Pancreas (tissue), 10 donors: ENCODE results near the gene PLCB1. TPM values are rescaled to one million over a fixed set of nuclear protein-coding genes. Genes with fewer than 3 reads are reported as not detected.
A peak's percentile ranks its signal among the peaks of the same experiment; 100 is the strongest.

Experiments used
- ATAC-seq, 4 donors: fragments of 200-7000 bp; cut with Tn5 transposase; one replicate each; pipeline versions ENCODE4 v1.8.0 to v1.9.1; 2020; ENCODE audit warnings: mild to moderate bottlenecking in 4 of 4, moderate library complexity in 4 of 4
- DNase-seq, 6 donors: peaks; one replicate each; pipeline ENCODE4 v3.0.0-alpha.2; 2020
- FAIRE-seq: peaks from 2 replicates; lab custom pipeline; 2012; peaks lifted over from hg19 to GRCh38; lab: Jason Lieb, UNC
- H3K27ac ChIP-seq, 4 donors: fragments of 200-600 bp; sonication (generic); 1 replicate in 3 of 4; 2 replicates in 1 of 4; pipeline versions ENCODE4 v1.5.0 to v1.8.0; 2020
- H3K27me3 ChIP-seq, 4 donors: fragments of 200-600 bp; one replicate each; pipeline ENCODE4 v1.8.0; 2021
- H3K36me3 ChIP-seq, 3 donors: fragments of 200-600 bp; sonication (generic) in 1 of 3; one replicate each; pipeline versions ENCODE4 v1.5.0 to v1.8.0; 2020 to 2021
- H3K4me1 ChIP-seq, 3 donors: fragments of 200-600 bp; one replicate each; pipeline ENCODE4 v1.8.0; 2021
- H3K4me3 ChIP-seq, 4 donors: fragments of 200-600 bp; sonication (generic) in 2 of 4; one replicate each; pipeline versions ENCODE4 v1.5.0 to v1.8.0; 2020 to 2021
- H3K9me3 ChIP-seq, 4 donors: fragments of 200-600 bp; one replicate each; pipeline ENCODE4 v1.8.0; 2021
- WGBS, 2 donors: extraction: QIAGEN DNeasy Blood & Tissue Kit; methylation state at CpG; one replicate each; pipeline ENCODE4 v1.1.7; 2013; 5-methylcytosine and 5-hydroxymethylcytosine counted together
- intact Hi-C, 3 donors: fragments of 100-400 bp; cut with DNase I; formaldehyde crosslinking; loops; one replicate each; pipeline versions ENCODE4 v1.11.1 to v1.14.2; 2022
- polyA plus RNA-seq, 2 donors: library from polyadenylated mRNA; stranded (reverse); fragments of 200-250 nt; gene quantifications; one replicate each; pipeline ENCODE4 v1.2.3, GENCODE V29; 2013
- total RNA-seq, 6 donors: library from RNA; stranded (reverse); fragmentation: NEBNext Ultra II Directional in 4 of 6; extraction: Animal tissue kit (Norgen Biotek cat#: 25700) in 4 of 6; gene quantifications; one replicate each; pipeline versions ENCODE4 v1.2.1 to v1.2.4, GENCODE V29; 2021 to 2023
- TF ChIP-seq, protein P1 (sequence below), 4 donors: fragments of 200-600 bp; sonication (generic) in 3 of 4; IDR thresholded peaks; one replicate each; pipeline versions ENCODE4 v1.5.0 to v1.8.0; 2021; ENCODE audit warnings: antibody characterized with exemption in 4 of 4
- donor health status: healthy with polysubstance abuse.
- donor health status: DM: no; HTN: no; CAD: no; lungs with moderate emphysema.
- donor health status: DM: no; HTN: no; CAD: no.
- donor health status: control.
- donor health status: control.
- donor health status: Bipolar disorder and iron deficiency.
- donor health status: DM: yes; HTN: yes; CAD: no.
- donor health status: DM: no; HTN: no; CAD: no.
- donor health status: DM: no; HTN: no; CAD: no.
- donor health status: DM: yes; HTN: yes; CAD: no.

The PLCB1 gene
- total and polyA plus RNA-seq, 8 donors: 4.5 to 18.7 (median 13.7) TPM

DNA sequence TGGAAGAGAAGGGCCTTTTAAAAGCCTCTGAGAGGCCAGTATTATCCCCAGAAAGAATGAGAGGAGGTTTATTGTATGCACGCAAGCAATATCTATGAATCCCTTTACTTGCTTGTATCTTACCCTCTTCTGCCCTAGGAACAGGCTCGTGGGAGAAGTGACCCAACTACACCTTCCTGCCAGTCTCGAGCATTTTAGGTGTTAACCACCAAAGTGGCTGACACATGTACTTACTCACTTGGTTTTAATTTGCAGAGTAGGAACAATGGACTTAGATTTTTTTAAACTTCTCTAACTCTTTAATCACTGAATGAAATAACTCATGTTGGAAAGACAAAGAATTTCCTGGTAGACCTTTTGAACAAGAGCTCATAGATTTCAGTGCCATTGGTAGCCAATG, 296.9 kb downstream of the PLCB1 start:
- 91 to 94% methylated on average over 3 of the region's 3 CpGs for WGBS, 2 donors
- Histone ChIP-seq H3K27me3 (no peaks in the 10 kb centered on the region), H3K27ac (no peak overlapping the region), H3K36me3 (no peaks in the 10 kb centered on the region), H3K4me3 (no peak overlapping the region), H3K9me3 (no peaks in the 10 kb centered on the region), H3K4me1 (no peaks in the 10 kb centered on the region)
- FAIRE-seq (no peak), ATAC-seq (no peak), DNase-seq (no peak)
- TF ChIP-seq, protein P1, sequence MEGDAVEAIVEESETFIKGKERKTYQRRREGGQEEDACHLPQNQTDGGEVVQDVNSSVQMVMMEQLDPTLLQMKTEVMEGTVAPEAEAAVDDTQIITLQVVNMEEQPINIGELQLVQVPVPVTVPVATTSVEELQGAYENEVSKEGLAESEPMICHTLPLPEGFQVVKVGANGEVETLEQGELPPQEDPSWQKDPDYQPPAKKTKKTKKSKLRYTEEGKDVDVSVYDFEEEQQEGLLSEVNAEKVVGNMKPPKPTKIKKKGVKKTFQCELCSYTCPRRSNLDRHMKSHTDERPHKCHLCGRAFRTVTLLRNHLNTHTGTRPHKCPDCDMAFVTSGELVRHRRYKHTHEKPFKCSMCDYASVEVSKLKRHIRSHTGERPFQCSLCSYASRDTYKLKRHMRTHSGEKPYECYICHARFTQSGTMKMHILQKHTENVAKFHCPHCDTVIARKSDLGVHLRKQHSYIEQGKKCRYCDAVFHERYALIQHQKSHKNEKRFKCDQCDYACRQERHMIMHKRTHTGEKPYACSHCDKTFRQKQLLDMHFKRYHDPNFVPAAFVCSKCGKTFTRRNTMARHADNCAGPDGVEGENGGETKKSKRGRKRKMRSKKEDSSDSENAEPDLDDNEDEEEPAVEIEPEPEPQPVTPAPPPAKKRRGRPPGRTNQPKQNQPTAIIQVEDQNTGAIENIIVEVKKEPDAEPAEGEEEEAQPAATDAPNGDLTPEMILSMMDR (IDR thresholded peaks at IDR 0.05): no peak
- intact Hi-C loops: no loop called here

DNA sequence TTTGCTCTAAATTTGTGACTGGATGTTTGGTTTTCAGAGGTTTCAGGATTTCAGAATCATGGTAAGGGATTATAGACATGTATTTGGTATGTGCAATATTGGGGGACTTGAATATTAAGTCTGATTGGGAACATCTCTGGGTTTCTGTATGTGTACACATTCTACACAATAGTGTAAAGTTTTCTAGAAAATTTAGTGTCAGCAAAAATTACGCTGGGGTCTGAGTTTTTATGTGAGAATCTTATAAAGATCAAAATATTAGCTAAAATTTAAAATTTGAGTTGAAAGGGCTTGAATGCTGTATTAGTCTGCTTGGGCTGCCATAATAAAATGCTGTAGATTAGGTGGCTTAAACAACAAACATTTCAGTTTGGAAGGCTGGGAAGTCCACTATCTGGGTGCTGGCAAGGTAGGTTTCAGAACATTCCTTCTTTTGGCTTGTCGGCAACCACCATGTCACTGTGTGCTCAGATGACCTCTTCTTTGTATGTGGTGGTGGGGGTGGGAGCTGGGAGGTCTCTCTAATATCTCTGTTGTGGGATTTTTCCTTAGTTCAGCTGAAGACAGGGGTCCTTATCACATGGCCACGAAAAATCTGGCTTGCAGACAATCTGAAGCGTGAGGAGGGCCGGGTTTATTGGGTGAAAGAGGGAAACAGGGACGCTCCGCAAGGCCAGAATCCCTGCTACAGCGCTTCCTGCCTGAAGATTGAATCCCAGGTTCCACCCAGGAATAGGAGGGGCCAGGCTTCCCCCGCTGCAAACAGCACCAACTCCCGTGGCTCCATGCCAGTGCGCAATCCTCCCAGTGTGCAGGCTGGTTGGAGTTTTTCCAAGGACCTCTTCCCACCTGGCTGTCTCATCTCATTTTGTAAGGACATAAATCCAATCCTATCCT, 299.7 kb downstream of the PLCB1 start:
- intact Hi-C loops: no loop called here
- Histone ChIP-seq H3K27ac (no peak overlapping the region), H3K9me3 (no peaks in the 10 kb centered on the region), H3K27me3 (no peaks in the 10 kb centered on the region), H3K4me1 (no peaks in the 10 kb centered on the region), H3K4me3 (no peak overlapping the region), H3K36me3 (no peaks in the 10 kb centered on the region)
- DNase-seq (peak in 3 of 6 donors; percentile 22 to 42 (median 36)), ATAC-seq (peak in 1 of 4 donors; percentile 15), FAIRE-seq (no peak)
- 70 to 81% methylated on average over 11 of the region's 11 CpGs for WGBS, 2 donors
- TF ChIP-seq, protein P1 (IDR thresholded peaks at IDR 0.05): no peak

DNA sequence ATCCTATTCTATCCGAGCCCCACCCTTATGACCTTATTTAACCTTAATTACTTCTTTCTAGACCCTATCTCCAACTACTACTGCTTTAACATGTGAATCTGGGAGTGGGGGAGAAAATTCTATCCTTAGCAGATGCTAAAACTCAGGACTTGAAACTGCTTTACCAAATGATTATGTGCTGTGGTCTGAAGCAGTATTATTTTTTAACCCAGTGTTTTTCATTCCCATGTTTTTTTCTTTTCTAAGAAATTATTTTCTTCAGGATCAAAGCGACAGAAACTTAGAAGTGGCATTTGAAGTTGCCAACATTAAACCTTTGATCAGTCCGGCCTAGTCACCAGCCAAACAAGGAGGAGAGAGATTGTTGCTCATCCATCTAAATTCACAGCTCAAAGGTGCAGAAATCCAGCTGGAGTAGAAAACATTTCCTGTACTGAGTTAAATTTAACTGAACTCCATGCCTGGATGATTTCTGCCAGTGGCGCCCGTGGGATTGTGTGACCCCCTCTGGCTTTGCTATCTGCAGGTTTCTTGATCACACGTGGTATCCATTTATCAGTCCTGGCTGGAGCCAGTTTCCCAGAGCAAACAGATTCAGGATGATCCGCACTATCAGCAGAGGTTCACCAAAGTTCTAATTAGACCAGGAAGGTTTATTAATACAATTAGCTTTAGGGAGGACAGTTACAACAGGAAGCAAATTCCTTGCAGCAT, 300.5 kb downstream of the PLCB1 start:
- H3K36me3 ChIP-seq: no peaks in the 10 kb centered on the region
- no peak overlapping the region for H3K27ac ChIP-seq
- 68 to 74% methylated on average over 7 of the region's 7 CpGs for WGBS, 2 donors
- H3K9me3 ChIP-seq: no peaks in the 10 kb centered on the region
- H3K27me3 ChIP-seq: no peaks in the 10 kb centered on the region
- DNase-seq: no peak
- peak in 1 of 4 donors; percentile 37 for ATAC-seq
- FAIRE-seq: no peak
- H3K4me3 ChIP-seq: no peak overlapping the region
- TF ChIP-seq, protein P1 (IDR thresholded peaks at IDR 0.05): no peak
- H3K4me1 ChIP-seq: no peaks in the 10 kb centered on the region
- intact Hi-C loops: no loop called here

DNA sequence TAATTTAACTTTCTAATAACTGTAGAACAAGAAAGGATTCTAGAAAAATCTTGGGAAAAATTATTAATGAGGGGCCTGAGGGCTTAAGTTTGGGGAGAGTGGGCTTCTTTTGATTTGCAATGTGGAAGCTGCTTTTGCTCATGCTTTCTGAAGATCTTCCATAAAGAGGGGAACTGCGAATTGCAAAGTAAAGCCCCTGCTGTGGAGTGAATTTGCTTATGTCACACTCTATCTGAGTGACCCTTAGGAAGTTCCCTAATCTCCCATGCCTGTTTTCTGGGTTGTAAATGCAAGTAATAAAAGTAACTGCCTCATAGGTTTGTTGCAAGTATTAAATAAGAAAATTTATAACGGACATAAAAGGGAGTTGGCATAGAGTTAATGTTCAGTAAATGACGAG, 301.2 kb downstream of the PLCB1 start:
- no peak for FAIRE-seq
- no peak for ATAC-seq
- 79 to 83% methylated on average over 3 of the region's 3 CpGs for WGBS, 2 donors

More for the DNA sequence above, 301.2 kb downstream of the PLCB1 start:
- Histone ChIP-seq H3K27me3 (no peaks in the 10 kb centered on the region), H3K4me3 (no peak overlapping the region), H3K36me3 (no peaks in the 10 kb centered on the region), H3K4me1 (no peaks in the 10 kb centered on the region), H3K27ac (no peak overlapping the region), H3K9me3 (no peaks in the 10 kb centered on the region)
- TF ChIP-seq, protein P1 (IDR thresholded peaks at IDR 0.05): no peak
- intact Hi-C loops: no loop called here
- DNase-seq: no peak
